H1 (cell line): Measurements from ENCODE around the gene CST5. TPM values are rescaled to one million over a fixed set of nuclear protein-coding genes. Genes with fewer than 3 reads are reported as not detected.

Experiments used
- CTBP2 ChIP-seq: IDR thresholded peaks from 2 replicates; pipeline ENCODE4 v1.7.0; 2011; ENCODE audit warnings: borderline replicate concordance, mild to moderate bottlenecking, moderate library complexity, mixed read lengths, low read length; ENCODE audit not compliant: insufficient read depth, insufficient read length
- KDM4A ChIP-seq: IDR thresholded peaks from one replicate; pipeline ENCODE4 v1.7.1; 2012; ENCODE audit warnings: low read depth, mild to moderate bottlenecking, moderate library complexity, low read length, inconsistent platforms; ENCODE audit not compliant: severe bottlenecking
- TEAD4 ChIP-seq: IDR thresholded peaks from 2 replicates; pipeline ENCODE4 v1.6.1; 2012; ENCODE audit warnings: low read depth, low read length, inconsistent platforms, mixed read lengths
- polyA plus RNA-seq, 7 experiments: library from polyadenylated mRNA; depleted of rRNA in 3 of 7; stranded (reverse) in 5 of 7; unstranded in 2 of 7; fragments of >200 nt in 5 of 7; fragments of 200-250 nt in 2 of 7; gene quantifications; 1 replicate in 5 of 7; 2 replicates in 1 of 7; 4 replicates in 1 of 7; pipeline versions ENCODE4 v1.2.1 to v1.2.3, GENCODE V29; 2011 to 2013; ENCODE audit warnings: missing spikeins in 2 of 7, mixed read lengths in 2 of 7
- total RNA-seq: library from RNA; stranded (reverse); fragmentation: NEBNext Ultra II Directional; extraction: Animal tissue kit (Norgen Biotek cat#: 25700); gene quantifications from 2 replicates; pipeline ENCODE4 v1.2.1, GENCODE V29; 2021
- TF ChIP-seq, protein P1 (sequence below): IDR thresholded peaks from 2 replicates; pipeline ENCODE4 v1.6.1; 2012; ENCODE audit warnings: inconsistent platforms

CST5 gene
- total and polyA plus RNA-seq, 2 of the 8 experiments (the other 6 are each of a cell fraction or from before 2014, with no cell fraction given), result not detected

DNA sequence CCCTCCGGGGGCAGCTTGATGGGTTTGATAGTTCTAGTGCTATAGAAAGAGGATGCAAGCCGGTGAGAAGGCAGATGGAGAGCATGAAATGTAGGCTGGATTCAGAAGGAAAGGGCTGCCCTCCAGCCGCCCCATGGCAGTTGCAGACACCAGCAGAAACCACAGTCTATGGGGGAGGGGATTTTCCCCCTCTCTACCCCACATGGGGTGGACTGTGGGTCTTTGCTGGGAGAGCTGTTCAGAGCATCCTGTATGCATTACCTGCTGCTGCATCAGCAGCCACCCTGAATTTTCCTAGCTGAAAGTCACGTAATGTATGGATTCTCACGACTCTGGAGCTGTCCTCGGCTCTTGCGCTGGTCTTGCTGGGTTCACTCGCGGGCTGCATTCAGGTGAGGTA is 48.8 kb upstream of the CST5 start (continued):
- TF ChIP-seq CTBP2, result no peak
- no peak for TF ChIP-seq TEAD4
- TF ChIP-seq, protein P1, sequence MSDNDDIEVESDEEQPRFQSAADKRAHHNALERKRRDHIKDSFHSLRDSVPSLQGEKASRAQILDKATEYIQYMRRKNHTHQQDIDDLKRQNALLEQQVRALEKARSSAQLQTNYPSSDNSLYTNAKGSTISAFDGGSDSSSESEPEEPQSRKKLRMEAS, result no peak
- no peak for TF ChIP-seq KDM4A
